ENCODE results near the gene BCL6.

- TF ChIP-seq TAF1 (IDR thresholded peaks at IDR 0.05; ENCODE audit: borderline replicate concordance, low read depth, low read length) (no peak), POLR2AphosphoS5 (IDR thresholded peaks at IDR 0.05; ENCODE audit: low read depth, low read length) (no peak)
These were observed 33.5 kb upstream of the BCL6 start for GRCh38 chr3:187778726-187779125.

Data from GM12892 (cell line).